Epidermal melanocyte (primary cell): ENCODE data around the gene ZSCAN26.
"Not testable (repeated sequence)": the region's sequence is repeated elsewhere in the genome, so short reads cannot be mapped to it uniquely, and the experiment has no call there.

Experiments
- DNase-seq: peaks from one replicate; pipeline ENCODE4 v3.0.0; 2011; ENCODE audit warnings: low spot score; ENCODE audit not compliant: insufficient read length

The ZSCAN26 gene

DNA sequence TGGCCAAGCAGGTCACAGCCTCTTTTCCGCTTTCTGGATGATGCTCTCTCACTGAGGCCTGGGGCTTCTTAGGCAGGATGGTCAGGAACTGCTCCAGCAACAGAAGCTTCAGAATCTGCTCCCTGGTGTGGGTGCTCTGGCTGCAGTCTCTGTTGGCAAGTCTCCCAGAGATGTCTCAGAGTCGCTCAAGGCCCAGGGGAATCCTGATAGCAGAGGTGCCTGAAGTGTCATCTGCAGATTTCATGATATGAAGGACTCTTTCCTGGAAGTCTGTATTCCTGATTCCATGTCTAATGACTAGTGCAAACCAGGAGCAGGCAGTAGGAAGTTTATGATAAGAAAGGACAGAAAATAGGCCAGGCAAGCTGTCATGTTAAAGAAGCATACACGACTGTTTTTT, 48.7 kb downstream of the ZSCAN26 start:
- DNase-seq, result no peak

DNA sequence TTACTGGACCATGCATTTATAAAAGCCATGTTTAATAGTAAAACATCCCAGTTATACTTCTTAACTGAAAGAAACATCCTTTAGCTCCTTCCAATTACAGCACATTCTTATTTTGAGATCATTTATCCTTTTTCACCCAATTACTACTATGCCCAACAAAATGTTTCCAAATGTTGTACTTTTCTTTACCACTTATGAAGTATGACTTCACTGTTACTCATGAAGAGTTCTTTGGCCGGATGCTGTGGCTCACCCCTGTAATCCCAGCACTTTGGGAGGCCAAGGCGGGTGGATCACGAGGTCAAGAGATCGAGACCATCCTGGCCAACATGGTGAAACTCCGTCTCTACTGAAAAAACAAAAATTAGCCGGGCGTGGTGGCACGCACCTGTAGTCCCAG, 50.9 kb downstream of the ZSCAN26 start:
- DNase-seq, result not testable (repeated sequence)

DNA sequence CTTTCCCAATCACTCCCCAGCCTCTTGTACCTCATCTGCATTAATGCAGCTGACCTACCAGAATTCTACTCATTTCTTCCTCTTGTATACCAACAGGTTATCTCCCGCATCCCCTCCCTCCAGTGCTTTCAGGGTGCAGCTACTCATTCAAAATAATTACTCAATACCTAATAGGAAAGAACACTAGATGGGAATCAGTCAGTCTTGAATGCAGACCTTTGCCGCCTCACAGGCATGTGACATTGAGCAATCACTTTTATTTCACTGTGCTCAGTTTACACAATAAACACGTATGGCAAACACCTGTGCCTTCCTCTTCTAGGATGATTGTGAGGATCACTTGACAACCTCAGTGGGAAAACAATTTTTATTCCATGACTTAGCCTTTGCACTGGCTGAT, 55.7 kb downstream of the ZSCAN26 start:
- no peak for DNase-seq

DNA sequence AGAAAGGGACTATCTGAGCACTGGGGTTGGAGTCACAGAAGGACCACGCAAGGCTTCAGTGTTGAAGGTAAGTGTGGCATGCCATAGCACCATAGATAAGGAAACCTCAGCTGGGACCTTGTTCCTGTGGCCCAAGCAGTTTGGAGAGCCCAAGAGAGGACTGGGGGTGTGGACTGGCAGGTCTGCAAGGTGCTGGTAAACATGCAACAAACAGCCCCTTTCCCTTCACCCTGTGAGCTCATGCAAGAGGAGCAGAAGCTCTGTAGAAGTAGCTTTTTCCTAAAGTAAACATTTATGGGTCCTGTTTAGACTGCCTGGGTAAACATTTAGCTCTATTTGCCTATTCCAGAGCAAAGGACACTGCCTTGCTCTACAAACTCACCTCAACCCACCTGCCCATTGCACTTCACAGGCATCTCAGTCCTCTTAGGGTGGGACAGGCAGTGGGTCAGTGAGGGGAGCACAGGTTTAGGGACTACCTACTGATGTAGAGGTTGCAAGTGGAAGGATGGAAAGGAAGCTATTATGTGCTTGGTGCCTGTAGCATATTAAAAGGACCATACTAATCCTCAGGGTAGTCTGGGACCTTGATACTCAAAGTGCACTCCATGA, 57.0 kb downstream of the ZSCAN26 start:
- DNase-seq, result no peak

DNA sequence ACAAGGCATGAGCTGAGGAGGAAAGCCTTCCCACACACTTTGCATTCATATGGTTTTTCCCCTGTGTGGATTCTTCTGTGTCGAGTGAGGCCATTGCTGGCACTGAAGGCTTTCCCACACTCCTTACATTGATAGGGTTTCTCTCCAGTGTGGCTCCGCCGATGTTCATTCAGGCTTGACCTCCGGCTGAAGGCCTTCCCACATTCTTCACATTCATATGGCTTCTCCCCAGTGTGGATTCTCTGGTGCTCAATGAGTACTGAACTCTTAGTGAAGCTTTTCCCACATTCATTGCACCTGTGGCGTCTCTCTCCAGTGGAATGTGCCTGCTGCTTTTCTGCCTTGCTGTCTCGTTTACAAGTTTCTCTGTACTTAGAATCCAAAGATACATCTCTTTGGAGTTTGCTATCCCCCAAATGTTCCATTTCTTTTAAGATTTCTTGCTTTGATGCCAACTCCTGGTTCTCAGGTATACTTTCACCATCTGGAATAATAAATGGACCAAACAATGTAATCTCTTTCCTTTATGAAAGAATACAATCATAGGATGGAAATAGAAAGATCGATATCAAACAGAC, 59.5 kb downstream of the ZSCAN26 start:
- DNase-seq, result no peak
